K562 (cell line): ENCODE data around the gene ANKRD44. TPM values are rescaled to one million over a fixed set of nuclear protein-coding genes. Genes with fewer than 3 reads are reported as not detected.

Experiments used
- ATAC-seq: fragments of 200-7000 bp; cut with Tn5 transposase; 3 replicates; pipeline ENCODE4 v1.9.1; 2020; ENCODE audit warnings: moderate library complexity
- BruUV-seq: library from RNA; stranded (reverse); fragments of 400-500 nt; replicated peaks from 2 replicates; lab custom pipeline; 2021; lab: Mats Ljungman, UMichigan
- CTCF ChIA-PET: fragments of 300-600 bp; formaldehyde crosslinking; extraction: SDS; loops from one replicate; lab custom pipeline; 2021; ENCODE audit warnings: low intra/inter-chr PET ratio; lab: Yijun Ruan, JAX
- POLR2A ChIA-PET: fragments of 300-600, 350-650 bp; sonication (Branson Sonifier 250); formaldehyde crosslinking; extraction: SDS; loops from one replicate; lab custom pipeline; 2021; ENCODE audit warnings: antibody characterized with exemption, inconsistent platforms; lab: Yijun Ruan, JAX
- DNase-seq, 4 experiments: peaks; one replicate each; pipeline versions ENCODE4 v3.0.0 to v3.0.0-alpha.2; 2011 to 2018; ENCODE audit warnings: low spot score in 3 of 4, mixed read lengths in 3 of 4; ENCODE audit errors: extremely low read depth in 1 of 4
- FAIRE-seq: peaks from 2 replicates; lab custom pipeline; 2011; peaks lifted over from hg19 to GRCh38; lab: Jason Lieb, UNC
- H2AFZ ChIP-seq: 2 replicates; pipeline ENCODE4 v1.6.0; 2011; ENCODE audit warnings: low read depth, low read length, control low read depth, inconsistent platforms
- H3K27ac ChIP-seq: fragments of 200-600 bp; 3 replicates; pipeline ENCODE4 v1.8.0; 2011; ENCODE audit warnings: low read depth, mild to moderate bottlenecking, control low read depth, inconsistent platforms, low read length, moderate library complexity, mixed read lengths; ENCODE audit errors: extremely low read depth
- H3K27me3 ChIP-seq, 2 experiments: fragments of 300-600 bp in 1 of 2; 2 replicates in 1 of 2; 3 replicates in 1 of 2; pipeline versions ENCODE4 v1.6.0 to v1.8.0; 2011; ENCODE audit warnings: inconsistent platforms in 2 of 2, low read length in 2 of 2, mild to moderate bottlenecking in 1 of 2, mixed read lengths in 1 of 2, moderate library complexity in 1 of 2; ENCODE audit not compliant: control insufficient read depth in 2 of 2, insufficient read depth in 2 of 2
- H3K36me3 ChIP-seq: fragments of 300-600 bp; 3 replicates; pipeline ENCODE4 v1.8.0; 2011; ENCODE audit warnings: mild to moderate bottlenecking, low read length, inconsistent platforms; ENCODE audit not compliant: control insufficient read depth, insufficient read depth
- H3K4me1 ChIP-seq, 2 experiments: fragments of 200-600 bp in 1 of 2; replicated peaks in 1 of 2; 2 replicates in 1 of 2; 3 replicates in 1 of 2; pipeline versions ENCODE4 v1.5.1 to v1.8.0; 2011; ENCODE audit warnings: inconsistent platforms in 2 of 2, low read length in 2 of 2, mild to moderate bottlenecking in 1 of 2, mixed read lengths in 1 of 2, moderate library complexity in 1 of 2; ENCODE audit not compliant: control insufficient read depth in 2 of 2, insufficient read depth in 2 of 2
- H3K4me2 ChIP-seq: 2 replicates; pipeline ENCODE4 v1.6.1; 2011; ENCODE audit warnings: low read length, control low read depth, inconsistent platforms, mixed read lengths; ENCODE audit not compliant: insufficient read depth
- H3K4me3 ChIP-seq: fragments of 200-600 bp; sonication (generic), shearing (Covaris generic); 2 replicates; pipeline ENCODE4 v1.5.1; 2016; ENCODE audit warnings: control low read depth, inconsistent platforms
- H3K79me2 ChIP-seq: fragments of 200-600 bp; 3 replicates; pipeline ENCODE4 v1.8.0; 2011; ENCODE audit warnings: low read length, inconsistent platforms; ENCODE audit not compliant: control insufficient read depth, insufficient read depth
- H3K9ac ChIP-seq, 2 experiments: 2 replicates each; pipeline versions ENCODE4 v1.6.0 to v1.6.1; 2011; ENCODE audit warnings: low read depth in 2 of 2, low read length in 2 of 2, control low read depth in 1 of 2, inconsistent platforms in 1 of 2, mild to moderate bottlenecking in 1 of 2, mixed read lengths in 1 of 2; ENCODE audit not compliant: insufficient read depth in 1 of 2
- H3K9me1 ChIP-seq: one replicate; pipeline ENCODE4 v1.6.0; 2011; ENCODE audit warnings: inconsistent platforms, mild to moderate bottlenecking, low read length, moderate library complexity; ENCODE audit not compliant: control insufficient read depth, insufficient read depth
- H3K9me3 ChIP-seq: replicated peaks from 2 replicates; pipeline ENCODE4 v1.5.1; 2011; ENCODE audit warnings: low read depth, low read length, inconsistent platforms; ENCODE audit not compliant: control insufficient read depth, insufficient read depth
- H4K20me1 ChIP-seq: replicated peaks from 2 replicates; pipeline ENCODE4 v1.6.1; 2011; ENCODE audit warnings: low read length, inconsistent platforms, mixed read lengths; ENCODE audit not compliant: control insufficient read depth, insufficient read depth
- ADNP ChIP-seq: fragments of 200-800 bp; sonication (Bioruptor generic); IDR thresholded peaks from 2 replicates; pipeline ENCODE4 v1.6.1; 2016; ENCODE audit warnings: missing genetic modification characterization, missing compliant biosample characterization
- CBX5 ChIP-seq: IDR thresholded peaks from 2 replicates; pipeline ENCODE4 v1.6.1; 2014; ENCODE audit warnings: low read depth, borderline replicate concordance
- CBX8 ChIP-seq: fragments of 200-600 bp; sonication (generic); IDR thresholded peaks from 2 replicates; pipeline ENCODE4 v1.6.1; 2012; ENCODE audit warnings: borderline replicate concordance, mixed run types, low read depth, mild to moderate bottlenecking, moderate library complexity, mixed read lengths, low read length, control low read depth, inconsistent platforms; ENCODE audit not compliant: poor library complexity, severe bottlenecking; ENCODE audit errors: extremely low read depth
- CSDE1 ChIP-seq, 2 experiments: fragments of 450-650 bp; IDR thresholded peaks; 2 replicates each; pipeline ENCODE4 v1.6.1; 2016; ENCODE audit warnings: mild to moderate bottlenecking in 1 of 2
- JUN ChIP-seq, 2 experiments: sonication (generic) in 1 of 2; formaldehyde crosslinking in 1 of 2; IDR thresholded peaks; 2 replicates each; pipeline versions ENCODE4 v1.6.1 to v1.8.0; 2012 to 2022; ENCODE audit warnings: borderline replicate concordance in 2 of 2, mild to moderate bottlenecking in 2 of 2, improper control_type of control experiment in 1 of 2, low read depth in 1 of 2, low read length in 1 of 2, missing genetic modification reagents in 1 of 2
- MEIS2 ChIP-seq: fragments of 450-650 bp; IDR thresholded peaks from 2 replicates; pipeline ENCODE4 v1.6.1; 2014; ENCODE audit warnings: mild to moderate bottlenecking; ENCODE audit not compliant: partially characterized antibody
- RREB1 ChIP-seq: fragments of 250-450 bp; sonication (Bioruptor Pico); IDR thresholded peaks from 2 replicates; pipeline ENCODE4 v1.4.0; 2020
- TCF7L2 ChIP-seq: fragments of 150-350 bp; IDR thresholded peaks from 2 replicates; pipeline ENCODE4 v1.6.1; 2016; ENCODE audit warnings: low read depth, mild to moderate bottlenecking, low read length, moderate library complexity
- TEAD1 ChIP-seq, 2 experiments: fragments of 450-650 bp in 1 of 2; sonication (generic) in 1 of 2; formaldehyde crosslinking; IDR thresholded peaks; 2 replicates each; pipeline versions ENCODE4 v1.4.0 to v1.8.0; 2020 to 2022; ENCODE audit warnings: mild to moderate bottlenecking in 2 of 2, missing genetic modification reagents in 1 of 2
- TRIM24 ChIP-seq, 2 experiments: fragments of 450-650 bp; IDR thresholded peaks; 2 replicates each; pipeline ENCODE4 v1.6.1; 2016
- ZNF347 ChIP-seq: fragments of 450-650 bp; formaldehyde crosslinking; IDR thresholded peaks from 2 replicates; pipeline ENCODE4 v1.4.0; 2020; ENCODE audit warnings: low read depth, mild to moderate bottlenecking, moderate library complexity
- ZNF778 ChIP-seq: fragments of 450-650 bp; formaldehyde crosslinking; IDR thresholded peaks from 2 replicates; pipeline ENCODE4 v1.4.0; 2020; ENCODE audit warnings: mild to moderate bottlenecking, moderate library complexity
- WGBS: fragments of 100-300 bp; shearing (Covaris generic); methylation state at CpG from one replicate; pipeline ENCODE4 v1.1.6; 2016; ENCODE audit warnings: low coverage, mixed read lengths; ENCODE audit not compliant: insufficient coverage; ENCODE audit errors: missing lambda C conversion rate; 5-methylcytosine and 5-hydroxymethylcytosine counted together
- in situ Hi-C: fragments of 300-500 bp; cut with MboI; formaldehyde crosslinking; loops from 4 replicates; pipeline ENCODE4 v1.15.0; 2018; ENCODE audit warnings: inconsistent platforms, mixed read lengths
- intact Hi-C: fragments of 100-400 bp; cut with micrococcal nuclease; formaldehyde crosslinking; loops from 2 replicates; pipeline ENCODE4 v1.14.2; 2022
- polyA plus RNA-seq, 8 experiments: library from polyadenylated mRNA; depleted of rRNA in 4 of 8; stranded (reverse) in 5 of 8; unstranded in 3 of 8; fragments of >200 nt; fragmentation: Nextera tagmentation in 2 of 8; fragmentation: Illumina TruSeq in 1 of 8; extraction: Ambion mirVana in 2 of 8; extraction: Trizol in 1 of 8; gene quantifications; 2 replicates each; pipeline versions ENCODE4 v1.2.1 to v1.2.3, GENCODE V29; 2011 to 2014; ENCODE audit warnings: inconsistent platforms in 1 of 8, missing spikeins in 1 of 8
- total RNA-seq, 7 experiments: library from RNA; depleted of rRNA in 6 of 7; stranded (reverse); fragments of >200 nt in 6 of 7; fragmentation: Illumina TruSeq in 2 of 7; extraction: Trizol in 2 of 7; gene quantifications; 2 replicates each; pipeline versions ENCODE4 v1.2.1 to v1.2.3, GENCODE V29; 2011 to 2021; ENCODE audit warnings: low replicate concordance in 1 of 7
- TF ChIP-seq, protein P1 (sequence below): sonication (generic); formaldehyde crosslinking; IDR thresholded peaks from 2 replicates; pipeline ENCODE4 v1.8.1; 2023; ENCODE audit warnings: mild to moderate bottlenecking, missing genetic modification reagents
- TF ChIP-seq, protein P2 (sequence below): fragments of 450-650 bp; conservative IDR thresholded peaks from 2 replicates; pipeline ENCODE4 v1.6.1; 2016; ENCODE audit warnings: missing genetic modification characterization, low read depth, mild to moderate bottlenecking, missing compliant biosample characterization, moderate library complexity

ANKRD44 gene
- total and polyA plus RNA-seq, 9 of the 15 experiments (the other 6 are each of a cell fraction or from before 2014, with no cell fraction given) = 0.03 to 0.64 (median 0.07) TPM; not detected in 3

- H3K4me3 ChIP-seq = no peak overlapping the region
- in situ Hi-C loops = no loop called here
- WGBS = 6% methylated on average over 2 of the region's 2 CpGs
- ChIA-PET POLR2A (no interaction called here), CTCF (interaction anchor here (1.8 kb wide), 1 partner anchor 186 kb away, joined by 12 read pairs; no protein-coding TSS in a partner anchor)
- H3K27ac ChIP-seq = no peak overlapping the region
- H3K79me2 ChIP-seq = no peaks in the 10 kb centered on the region
- H3K9me1 ChIP-seq = no peaks in the 10 kb centered on the region
- H3K4me2 ChIP-seq = no peak overlapping the region
- DNase-seq = no peak
- intact Hi-C loops = loop anchor here (1.0 to 5.0 kb wide), 3 partner anchors 120 to 585 kb away; partner anchors contain the start of gene ANKRD44
- no peaks in the 10 kb centered on the region; the same call in 1 of the 2 replicates for H4K20me1 ChIP-seq
- no peaks in the 10 kb centered on the region for H3K4me1 ChIP-seq
- H3K27me3 ChIP-seq = no peaks in the 10 kb centered on the region
- no peak for FAIRE-seq
- no peak for ATAC-seq
- H2AFZ ChIP-seq = no peak overlapping the region
- no TSS peak for BruUV-seq
- H3K9me3 ChIP-seq = no peaks in the 10 kb centered on the region
- no peaks in the 10 kb centered on the region for H3K36me3 ChIP-seq
- no peak overlapping the region for H3K9ac ChIP-seq
- TF ChIP-seq, protein P1, sequence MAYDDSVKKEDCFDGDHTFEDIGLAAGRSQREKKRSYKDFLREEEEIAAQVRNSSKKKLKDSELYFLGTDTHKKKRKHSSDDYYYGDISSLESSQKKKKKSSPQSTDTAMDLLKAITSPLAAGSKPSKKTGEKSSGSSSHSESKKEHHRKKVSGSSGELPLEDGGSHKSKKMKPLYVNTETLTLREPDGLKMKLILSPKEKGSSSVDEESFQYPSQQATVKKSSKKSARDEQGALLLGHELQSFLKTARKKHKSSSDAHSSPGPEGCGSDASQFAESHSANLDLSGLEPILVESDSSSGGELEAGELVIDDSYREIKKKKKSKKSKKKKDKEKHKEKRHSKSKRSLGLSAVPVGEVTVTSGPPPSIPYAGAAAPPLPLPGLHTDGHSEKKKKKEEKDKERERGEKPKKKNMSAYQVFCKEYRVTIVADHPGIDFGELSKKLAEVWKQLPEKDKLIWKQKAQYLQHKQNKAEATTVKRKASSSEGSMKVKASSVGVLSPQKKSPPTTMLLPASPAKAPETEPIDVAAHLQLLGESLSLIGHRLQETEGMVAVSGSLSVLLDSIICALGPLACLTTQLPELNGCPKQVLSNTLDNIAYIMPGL (CRISPR knock-in tag) = no peak
- TF ChIP-seq CSDE1 (IDR thresholded peaks at IDR 0.05) = no peak
- TF ChIP-seq CBX8 = no peak
- TF ChIP-seq RREB1 = no peak
- no peak for TF ChIP-seq ADNP (tag)
- TF ChIP-seq ZNF778 (CRISPR knock-in tag) = no peak
- TF ChIP-seq TCF7L2 = no peak
- no peak for TF ChIP-seq TEAD1 (CRISPR knock-in tag; IDR thresholded peaks at IDR 0.05)
- TF ChIP-seq TRIM24 (IDR thresholded peaks at IDR 0.05) = no peak
- TF ChIP-seq MEIS2 = no peak
- TF ChIP-seq JUN (IDR thresholded peaks at IDR 0.05; ENCODE audit: borderline replicate concordance, low read depth, low read length) = no peak
- no peak for TF ChIP-seq JUN (CRISPR knock-in tag; IDR thresholded peaks at IDR 0.05; ENCODE audit: borderline replicate concordance)
- TF ChIP-seq ZNF347 (CRISPR knock-in tag) = no peak
- TF ChIP-seq, protein P2, sequence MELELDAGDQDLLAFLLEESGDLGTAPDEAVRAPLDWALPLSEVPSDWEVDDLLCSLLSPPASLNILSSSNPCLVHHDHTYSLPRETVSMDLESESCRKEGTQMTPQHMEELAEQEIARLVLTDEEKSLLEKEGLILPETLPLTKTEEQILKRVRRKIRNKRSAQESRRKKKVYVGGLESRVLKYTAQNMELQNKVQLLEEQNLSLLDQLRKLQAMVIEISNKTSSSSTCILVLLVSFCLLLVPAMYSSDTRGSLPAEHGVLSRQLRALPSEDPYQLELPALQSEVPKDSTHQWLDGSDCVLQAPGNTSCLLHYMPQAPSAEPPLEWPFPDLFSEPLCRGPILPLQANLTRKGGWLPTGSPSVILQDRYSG = no peak
- no peak for TF ChIP-seq CBX5
Observed at GRCh38 chr2:197191940-197192322, 118.6 kb downstream of the ANKRD44 start.
